ENCODE results near the gene SRM. TPM values are rescaled to one million over a fixed set of nuclear protein-coding genes. Genes with fewer than 3 reads are reported as not detected.
"Not testable (repeated sequence)": the region's sequence is repeated elsewhere in the genome, so short reads cannot be mapped to it uniquely, and the experiment has no call there.

The SRM gene
- total and polyA plus RNA-seq, 4 donors: 8.6 to 59.1 (median 24.3) TPM

GRCh38 chr1:11042065-11042464 lies 17.8 kb downstream of the SRM start:
- Histone ChIP-seq H3K4me1 (ENCODE audit: control insufficient read depth in 4 of 4, insufficient read depth in 4 of 4, low read length in 3 of 4) (peaks cover 2 to 11% (median 8%) of the 10 kb centered on the region in 4 donors), H3K27ac (ENCODE audit: low read depth in 1 of 2, low read length in 2 of 2) (no peak overlapping the region), H3K4me3 (ENCODE audit: low read depth in 1 of 3, low read length in 3 of 3) (no peak overlapping the region), H3K9ac (ENCODE audit: low read depth in 1 of 2, low read length in 2 of 2) (no peak overlapping the region), H3K9me3 (ENCODE audit: control insufficient read depth in 4 of 4, low read length in 3 of 4) (no peaks in the 10 kb centered on the region), H3K27me3 (ENCODE audit: control insufficient read depth in 4 of 4, insufficient read depth in 4 of 4, low read length in 3 of 4) (no peaks in the 10 kb centered on the region), H3K36me3 (ENCODE audit: control insufficient read depth in 4 of 4, insufficient read depth in 3 of 4, low read depth in 1 of 4, low read length in 3 of 4) (peaks cover 12 to 60% (median 36%) of the 10 kb centered on the region in 4 donors)
- WGBS: 87% methylated on average over 3 of the region's 3 CpGs
- no peak for DNase-seq (ENCODE audit: low spot score)
- no peak for TF ChIP-seq NR2F2 (IDR thresholded peaks at IDR 0.05)
- TF ChIP-seq TAF1 (conservative IDR thresholded peaks at IDR 0.05): no peak

DNA sequence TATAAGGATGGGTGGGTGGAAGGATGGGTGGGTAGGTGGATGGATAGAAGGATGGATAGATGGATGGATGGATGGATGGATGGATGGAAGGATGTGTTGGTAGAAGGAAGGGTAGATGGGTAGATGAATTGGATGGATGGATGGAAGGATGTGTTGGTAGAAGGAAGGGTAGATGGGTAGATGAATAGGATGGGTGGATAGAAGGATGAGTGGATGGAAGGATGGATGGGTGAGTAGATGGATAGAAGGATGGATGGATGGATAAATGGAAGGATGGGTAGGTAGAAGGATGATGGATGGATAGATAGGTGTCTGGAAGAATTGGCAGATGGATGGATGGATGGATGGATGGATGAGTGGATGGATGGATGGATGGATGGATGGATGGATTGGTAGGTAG lies 18.8 kb downstream of the SRM start:
- no peak overlapping the region for H3K27ac ChIP-seq (ENCODE audit: low read depth in 1 of 2, low read length in 2 of 2)
- peaks cover 12 to 67% (median 36%) of the 10 kb centered on the region in 4 donors for H3K36me3 ChIP-seq (ENCODE audit: control insufficient read depth in 4 of 4, insufficient read depth in 3 of 4, low read depth in 1 of 4, low read length in 3 of 4)
- H3K4me1 ChIP-seq (ENCODE audit: control insufficient read depth in 4 of 4, insufficient read depth in 4 of 4, low read length in 3 of 4): peaks cover 2 to 10% (median 8%) of the 10 kb centered on the region in 4 donors
- no peak for DNase-seq (ENCODE audit: low spot score)
- TF ChIP-seq, protein P1, sequence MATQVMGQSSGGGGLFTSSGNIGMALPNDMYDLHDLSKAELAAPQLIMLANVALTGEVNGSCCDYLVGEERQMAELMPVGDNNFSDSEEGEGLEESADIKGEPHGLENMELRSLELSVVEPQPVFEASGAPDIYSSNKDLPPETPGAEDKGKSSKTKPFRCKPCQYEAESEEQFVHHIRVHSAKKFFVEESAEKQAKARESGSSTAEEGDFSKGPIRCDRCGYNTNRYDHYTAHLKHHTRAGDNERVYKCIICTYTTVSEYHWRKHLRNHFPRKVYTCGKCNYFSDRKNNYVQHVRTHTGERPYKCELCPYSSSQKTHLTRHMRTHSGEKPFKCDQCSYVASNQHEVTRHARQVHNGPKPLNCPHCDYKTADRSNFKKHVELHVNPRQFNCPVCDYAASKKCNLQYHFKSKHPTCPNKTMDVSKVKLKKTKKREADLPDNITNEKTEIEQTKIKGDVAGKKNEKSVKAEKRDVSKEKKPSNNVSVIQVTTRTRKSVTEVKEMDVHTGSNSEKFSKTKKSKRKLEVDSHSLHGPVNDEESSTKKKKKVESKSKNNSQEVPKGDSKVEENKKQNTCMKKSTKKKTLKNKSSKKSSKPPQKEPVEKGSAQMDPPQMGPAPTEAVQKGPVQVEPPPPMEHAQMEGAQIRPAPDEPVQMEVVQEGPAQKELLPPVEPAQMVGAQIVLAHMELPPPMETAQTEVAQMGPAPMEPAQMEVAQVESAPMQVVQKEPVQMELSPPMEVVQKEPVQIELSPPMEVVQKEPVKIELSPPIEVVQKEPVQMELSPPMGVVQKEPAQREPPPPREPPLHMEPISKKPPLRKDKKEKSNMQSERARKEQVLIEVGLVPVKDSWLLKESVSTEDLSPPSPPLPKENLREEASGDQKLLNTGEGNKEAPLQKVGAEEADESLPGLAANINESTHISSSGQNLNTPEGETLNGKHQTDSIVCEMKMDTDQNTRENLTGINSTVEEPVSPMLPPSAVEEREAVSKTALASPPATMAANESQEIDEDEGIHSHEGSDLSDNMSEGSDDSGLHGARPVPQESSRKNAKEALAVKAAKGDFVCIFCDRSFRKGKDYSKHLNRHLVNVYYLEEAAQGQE (IDR thresholded peaks at IDR 0.05): no peak
- TF ChIP-seq, protein P2, sequence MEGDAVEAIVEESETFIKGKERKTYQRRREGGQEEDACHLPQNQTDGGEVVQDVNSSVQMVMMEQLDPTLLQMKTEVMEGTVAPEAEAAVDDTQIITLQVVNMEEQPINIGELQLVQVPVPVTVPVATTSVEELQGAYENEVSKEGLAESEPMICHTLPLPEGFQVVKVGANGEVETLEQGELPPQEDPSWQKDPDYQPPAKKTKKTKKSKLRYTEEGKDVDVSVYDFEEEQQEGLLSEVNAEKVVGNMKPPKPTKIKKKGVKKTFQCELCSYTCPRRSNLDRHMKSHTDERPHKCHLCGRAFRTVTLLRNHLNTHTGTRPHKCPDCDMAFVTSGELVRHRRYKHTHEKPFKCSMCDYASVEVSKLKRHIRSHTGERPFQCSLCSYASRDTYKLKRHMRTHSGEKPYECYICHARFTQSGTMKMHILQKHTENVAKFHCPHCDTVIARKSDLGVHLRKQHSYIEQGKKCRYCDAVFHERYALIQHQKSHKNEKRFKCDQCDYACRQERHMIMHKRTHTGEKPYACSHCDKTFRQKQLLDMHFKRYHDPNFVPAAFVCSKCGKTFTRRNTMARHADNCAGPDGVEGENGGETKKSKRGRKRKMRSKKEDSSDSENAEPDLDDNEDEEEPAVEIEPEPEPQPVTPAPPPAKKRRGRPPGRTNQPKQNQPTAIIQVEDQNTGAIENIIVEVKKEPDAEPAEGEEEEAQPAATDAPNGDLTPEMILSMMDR (IDR thresholded peaks at IDR 0.05; ENCODE audit: low read depth, low read length, missing input control): no peak
- TF ChIP-seq EGR1 (IDR thresholded peaks at IDR 0.05; ENCODE audit: low read depth in 2 of 2) (no peak), HNF4A (conservative IDR thresholded peaks at IDR 0.05) (no peak), SP1 (IDR thresholded peaks at IDR 0.05) (no peak), NR2F2 (IDR thresholded peaks at IDR 0.05) (no peak), GABPA (IDR thresholded peaks at IDR 0.05 in 1 of 2, conservative IDR thresholded peaks at IDR 0.05 in 1 of 2) (no peak)
- TF ChIP-seq, protein P3, sequence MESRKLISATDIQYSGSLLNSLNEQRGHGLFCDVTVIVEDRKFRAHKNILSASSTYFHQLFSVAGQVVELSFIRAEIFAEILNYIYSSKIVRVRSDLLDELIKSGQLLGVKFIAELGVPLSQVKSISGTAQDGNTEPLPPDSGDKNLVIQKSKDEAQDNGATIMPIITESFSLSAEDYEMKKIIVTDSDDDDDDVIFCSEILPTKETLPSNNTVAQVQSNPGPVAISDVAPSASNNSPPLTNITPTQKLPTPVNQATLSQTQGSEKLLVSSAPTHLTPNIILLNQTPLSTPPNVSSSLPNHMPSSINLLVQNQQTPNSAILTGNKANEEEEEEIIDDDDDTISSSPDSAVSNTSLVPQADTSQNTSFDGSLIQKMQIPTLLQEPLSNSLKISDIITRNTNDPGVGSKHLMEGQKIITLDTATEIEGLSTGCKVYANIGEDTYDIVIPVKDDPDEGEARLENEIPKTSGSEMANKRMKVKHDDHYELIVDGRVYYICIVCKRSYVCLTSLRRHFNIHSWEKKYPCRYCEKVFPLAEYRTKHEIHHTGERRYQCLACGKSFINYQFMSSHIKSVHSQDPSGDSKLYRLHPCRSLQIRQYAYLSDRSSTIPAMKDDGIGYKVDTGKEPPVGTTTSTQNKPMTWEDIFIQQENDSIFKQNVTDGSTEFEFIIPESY (IDR thresholded peaks at IDR 0.05): no peak
- no peaks in the 10 kb centered on the region for H3K27me3 ChIP-seq (ENCODE audit: control insufficient read depth in 4 of 4, insufficient read depth in 4 of 4, low read length in 3 of 4)
- H3K9ac ChIP-seq (ENCODE audit: low read depth in 1 of 2, low read length in 2 of 2): no peak overlapping the region
- H3K4me3 ChIP-seq (ENCODE audit: low read depth in 1 of 3, low read length in 3 of 3): no peak overlapping the region
- H3K9me3 ChIP-seq (ENCODE audit: control insufficient read depth in 4 of 4, low read length in 3 of 4): no peaks in the 10 kb centered on the region

- not testable (repeated sequence) for H3K9me3 ChIP-seq (ENCODE audit: control insufficient read depth in 4 of 4, low read length in 3 of 4); H3K4me3 ChIP-seq (ENCODE audit: low read depth in 1 of 3, low read length in 3 of 3); H3K27me3 ChIP-seq (ENCODE audit: control insufficient read depth in 4 of 4, insufficient read depth in 4 of 4, low read length in 3 of 4); DNase-seq (ENCODE audit: low spot score); H3K27ac ChIP-seq (ENCODE audit: low read depth in 1 of 2, low read length in 2 of 2); H3K9ac ChIP-seq (ENCODE audit: low read depth in 1 of 2, low read length in 2 of 2); H3K4me1 ChIP-seq (ENCODE audit: control insufficient read depth in 4 of 4, insufficient read depth in 4 of 4, low read length in 3 of 4)
- peaks cover 8 to 73% (median 42%) of the 10 kb centered on the region in 4 donors for H3K36me3 ChIP-seq (ENCODE audit: control insufficient read depth in 4 of 4, insufficient read depth in 3 of 4, low read depth in 1 of 4, low read length in 3 of 4)
- WGBS: 95% methylated on average over 7 of the region's 7 CpGs
Measured at GRCh38 chr1:11040105-11040429, 19.8 kb downstream of the SRM start.

All from liver (tissue), 9 donors.